ENCODE results near the gene STARD13.

STARD13 gene

GRCh38 chr13:33285420-33286124 is at the start of gene STARD13:
Gene STARD13, minus strand, starts transcription at chr13:33285755. Its CDS starts 117 bp downstream, at chr13:33285638.
- DNase-seq = no peak

GRCh38 chr13:33334831-33335230 is 49.3 kb upstream of the STARD13 start:
- no peak for DNase-seq

GRCh38 chr13:33331962-33332361 is 46.4 kb upstream of the STARD13 start:
- DNase-seq = no peak

- no peak for DNase-seq
Measured at GRCh38 chr13:33330483-33330882, 44.9 kb upstream of the STARD13 start.

- no peak for DNase-seq
Measured at GRCh38 chr13:33328701-33329100, 43.1 kb upstream of the STARD13 start.

GRCh38 chr13:33326723-33327122 is 41.2 kb upstream of the STARD13 start:
- DNase-seq = no peak

- DNase-seq = no peak
Measured at GRCh38 chr13:33326246-33326645, 40.7 kb upstream of the STARD13 start.

- no peak for DNase-seq
Measured at GRCh38 chr13:33323801-33324510, 38.4 kb upstream of the STARD13 start.

GRCh38 chr13:33322965-33323668 is 37.6 kb upstream of the STARD13 start:
- DNase-seq = no peak

- DNase-seq = no peak
Measured at GRCh38 chr13:33322543-33322809, 36.9 kb upstream of the STARD13 start.

GRCh38 chr13:33321686-33322542 is 36.4 kb upstream of the STARD13 start:
- DNase-seq = no peak

GRCh38 chr13:33319859-33320258 is 34.3 kb upstream of the STARD13 start:
- DNase-seq = no peak

- DNase-seq = no peak
Measured at GRCh38 chr13:33318744-33319143, 33.2 kb upstream of the STARD13 start.

GRCh38 chr13:33318037-33318436 is 32.5 kb upstream of the STARD13 start:
- no peak for DNase-seq

- DNase-seq = no peak
Measured at GRCh38 chr13:33316890-33317289, 31.3 kb upstream of the STARD13 start.

GRCh38 chr13:33313504-33313903 is 27.9 kb upstream of the STARD13 start:
- DNase-seq = no peak

- DNase-seq = no peak
Measured at GRCh38 chr13:33312861-33313212, 27.3 kb upstream of the STARD13 start.

GRCh38 chr13:33312150-33312860 is 26.8 kb upstream of the STARD13 start:
- DNase-seq = no peak

GRCh38 chr13:33311040-33311439 is 25.5 kb upstream of the STARD13 start:
- no peak for DNase-seq

- no peak for DNase-seq
Measured at GRCh38 chr13:33310245-33311038, 24.9 kb upstream of the STARD13 start.

GRCh38 chr13:33308863-33309262 is 23.3 kb upstream of the STARD13 start:
- no peak for DNase-seq

- DNase-seq = no peak
Measured at GRCh38 chr13:33307843-33308242, 22.3 kb upstream of the STARD13 start.
